SU-DHL-6 (cell line): ENCODE measurements around the gene SLC25A47.

ENCODE experiments used
- EZH2phosphoT487 ChIP-seq: fragments of 200-600 bp; sonication (generic), shearing (Covaris generic); conservative IDR thresholded peaks from 2 replicates; pipeline ENCODE4 v1.6.1; 2018; ENCODE audit warnings: mild to moderate bottlenecking, antibody characterized with exemption, low read length, moderate library complexity, mixed read lengths
- TF ChIP-seq, protein P1 (sequence below): fragments of 200-600 bp; sonication (generic); IDR thresholded peaks from one replicate; pipeline ENCODE4 v1.5.1; 2017; ENCODE audit warnings: antibody characterized with exemption, mild to moderate bottlenecking, low read length, moderate library complexity; ENCODE audit not compliant: insufficient read depth, poor library complexity, severe bottlenecking

DNA sequence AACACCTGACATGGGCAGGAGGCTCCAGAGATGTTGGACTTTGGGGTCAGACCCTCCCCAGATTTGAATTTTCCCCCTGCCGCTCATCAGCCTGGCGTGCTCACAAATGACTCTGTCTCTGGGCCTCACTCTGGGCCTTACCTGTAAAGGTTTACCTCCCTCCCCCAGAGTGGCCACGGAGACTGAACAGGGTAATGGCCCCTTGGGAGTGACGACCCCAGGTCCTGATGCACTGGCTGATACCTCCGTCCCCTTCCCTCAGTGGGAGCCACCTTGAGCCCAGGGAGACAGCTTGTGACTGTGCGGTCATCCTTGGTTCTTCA is 23.9 kb upstream of the SLC25A47 start:
- TF ChIP-seq, protein P1, sequence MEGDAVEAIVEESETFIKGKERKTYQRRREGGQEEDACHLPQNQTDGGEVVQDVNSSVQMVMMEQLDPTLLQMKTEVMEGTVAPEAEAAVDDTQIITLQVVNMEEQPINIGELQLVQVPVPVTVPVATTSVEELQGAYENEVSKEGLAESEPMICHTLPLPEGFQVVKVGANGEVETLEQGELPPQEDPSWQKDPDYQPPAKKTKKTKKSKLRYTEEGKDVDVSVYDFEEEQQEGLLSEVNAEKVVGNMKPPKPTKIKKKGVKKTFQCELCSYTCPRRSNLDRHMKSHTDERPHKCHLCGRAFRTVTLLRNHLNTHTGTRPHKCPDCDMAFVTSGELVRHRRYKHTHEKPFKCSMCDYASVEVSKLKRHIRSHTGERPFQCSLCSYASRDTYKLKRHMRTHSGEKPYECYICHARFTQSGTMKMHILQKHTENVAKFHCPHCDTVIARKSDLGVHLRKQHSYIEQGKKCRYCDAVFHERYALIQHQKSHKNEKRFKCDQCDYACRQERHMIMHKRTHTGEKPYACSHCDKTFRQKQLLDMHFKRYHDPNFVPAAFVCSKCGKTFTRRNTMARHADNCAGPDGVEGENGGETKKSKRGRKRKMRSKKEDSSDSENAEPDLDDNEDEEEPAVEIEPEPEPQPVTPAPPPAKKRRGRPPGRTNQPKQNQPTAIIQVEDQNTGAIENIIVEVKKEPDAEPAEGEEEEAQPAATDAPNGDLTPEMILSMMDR, result no peak
- no peak for TF ChIP-seq EZH2phosphoT487
